Measurements from ENCODE around the gene CBLB.

- TF ChIP-seq CTCF (IDR thresholded peaks at IDR 0.05) (no peak), POLR2A (IDR thresholded peaks at IDR 0.05) (no peak)
Measured at GRCh38 chr3:105793040-105793439, 75.8 kb downstream of the CBLB start.
